Measurements from ENCODE around the gene NEK9. TPM values are rescaled to one million over a fixed set of nuclear protein-coding genes. Genes with fewer than 3 reads are reported as not detected.

Gene NEK9
- total RNA-seq, 3 donors from 2014 or later: 52.1 to 79.2 (median 71.8) TPM

- TF ChIP-seq POLR2A (IDR thresholded peaks at IDR 0.05) (no peak), POLR2AphosphoS5 (IDR thresholded peaks at IDR 0.05) (no peak), CTCF (IDR thresholded peaks at IDR 0.05) (no peak)
- H3K27ac ChIP-seq: no peak overlapping the region
- intact Hi-C loops (cut with DNase I; ENCODE audit: low total_unique reads): no loop called here
- no peaks in the 10 kb centered on the region for H3K27me3 ChIP-seq
- DNase-seq (ENCODE audit: low spot score in 2 of 2): no peak
- no peaks in the 10 kb centered on the region for H3K9me3 ChIP-seq
- peaks cover 0 to 8% of the 10 kb centered on the region in 2 donors for H3K4me1 ChIP-seq
- H3K4me3 ChIP-seq: no peak overlapping the region
- no peaks in the 10 kb centered on the region for H3K36me3 ChIP-seq
These were observed 80.6 kb downstream of the NEK9 start for GRCh38 chr14:75046275-75046674.

GRCh38 chr14:75044752-75045151 lies 82.1 kb downstream of the NEK9 start:
- Histone ChIP-seq H3K36me3 (no peaks in the 10 kb centered on the region), H3K27me3 (no peaks in the 10 kb centered on the region), H3K4me1 (peaks cover 0 to under 1% of the 10 kb centered on the region in 2 donors), H3K27ac (no peak overlapping the region), H3K4me3 (no peak overlapping the region), H3K9me3 (no peaks in the 10 kb centered on the region)
- no peak for DNase-seq (ENCODE audit: low spot score in 2 of 2)
- no peak for TF ChIP-seq POLR2AphosphoS5 (IDR thresholded peaks at IDR 0.05)
- no peak for TF ChIP-seq CTCF (IDR thresholded peaks at IDR 0.05)
- TF ChIP-seq POLR2A (IDR thresholded peaks at IDR 0.05): no peak
- intact Hi-C loops (cut with DNase I; ENCODE audit: low total_unique reads): no loop called here

- Histone ChIP-seq H3K36me3 (no peaks in the 10 kb centered on the region), H3K27me3 (no peaks in the 10 kb centered on the region), H3K9me3 (no peaks in the 10 kb centered on the region), H3K4me3 (no peak overlapping the region), H3K4me1 (no peaks in the 10 kb centered on the region), H3K27ac (no peak overlapping the region)
- no peak for DNase-seq (ENCODE audit: low spot score in 2 of 2)
- intact Hi-C loops (cut with DNase I; ENCODE audit: low total_unique reads): no loop called here
- TF ChIP-seq POLR2AphosphoS5 (IDR thresholded peaks at IDR 0.05) (no peak), POLR2A (IDR thresholded peaks at IDR 0.05) (no peak), CTCF (IDR thresholded peaks at IDR 0.05) (no peak)
These were observed 82.5 kb downstream of the NEK9 start for GRCh38 chr14:75044322-75044721.

- DNase-seq (ENCODE audit: low spot score in 2 of 2): no peak
- no peak overlapping the region for H3K4me3 ChIP-seq
- no peaks in the 10 kb centered on the region for H3K4me1 ChIP-seq
- TF ChIP-seq POLR2A (IDR thresholded peaks at IDR 0.05) (no peak), POLR2AphosphoS5 (IDR thresholded peaks at IDR 0.05) (no peak), CTCF (IDR thresholded peaks at IDR 0.05) (no peak)
- no peak overlapping the region for H3K27ac ChIP-seq
- no peaks in the 10 kb centered on the region for H3K36me3 ChIP-seq
- H3K27me3 ChIP-seq: no peaks in the 10 kb centered on the region
- intact Hi-C loops (cut with DNase I; ENCODE audit: low total_unique reads): no loop called here
- H3K9me3 ChIP-seq: no peaks in the 10 kb centered on the region
These were observed 84.8 kb downstream of the NEK9 start for GRCh38 chr14:75042035-75042434.

- intact Hi-C loops (cut with DNase I; ENCODE audit: low total_unique reads): no loop called here
- no peak overlapping the region for H3K27ac ChIP-seq
- no peak for DNase-seq (ENCODE audit: low spot score in 2 of 2)
- no peaks in the 10 kb centered on the region for H3K4me1 ChIP-seq
- no peaks in the 10 kb centered on the region for H3K27me3 ChIP-seq
- no peaks in the 10 kb centered on the region for H3K36me3 ChIP-seq
- TF ChIP-seq CTCF (IDR thresholded peaks at IDR 0.05): no peak
- no peak for TF ChIP-seq POLR2A (IDR thresholded peaks at IDR 0.05)
- no peak for TF ChIP-seq POLR2AphosphoS5 (IDR thresholded peaks at IDR 0.05)
- H3K9me3 ChIP-seq: no peaks in the 10 kb centered on the region
- no peak overlapping the region for H3K4me3 ChIP-seq
These were observed 85.2 kb downstream of the NEK9 start for GRCh38 chr14:75041613-75042012.
